Amniotic stem cell (primary cell): ENCODE measurements around the gene TMEM196.

Experiments used
- DNase-seq: peaks from one replicate; lab custom pipeline; 2025; lab: John Stamatoyannopoulos, UW

Gene TMEM196

DNA sequence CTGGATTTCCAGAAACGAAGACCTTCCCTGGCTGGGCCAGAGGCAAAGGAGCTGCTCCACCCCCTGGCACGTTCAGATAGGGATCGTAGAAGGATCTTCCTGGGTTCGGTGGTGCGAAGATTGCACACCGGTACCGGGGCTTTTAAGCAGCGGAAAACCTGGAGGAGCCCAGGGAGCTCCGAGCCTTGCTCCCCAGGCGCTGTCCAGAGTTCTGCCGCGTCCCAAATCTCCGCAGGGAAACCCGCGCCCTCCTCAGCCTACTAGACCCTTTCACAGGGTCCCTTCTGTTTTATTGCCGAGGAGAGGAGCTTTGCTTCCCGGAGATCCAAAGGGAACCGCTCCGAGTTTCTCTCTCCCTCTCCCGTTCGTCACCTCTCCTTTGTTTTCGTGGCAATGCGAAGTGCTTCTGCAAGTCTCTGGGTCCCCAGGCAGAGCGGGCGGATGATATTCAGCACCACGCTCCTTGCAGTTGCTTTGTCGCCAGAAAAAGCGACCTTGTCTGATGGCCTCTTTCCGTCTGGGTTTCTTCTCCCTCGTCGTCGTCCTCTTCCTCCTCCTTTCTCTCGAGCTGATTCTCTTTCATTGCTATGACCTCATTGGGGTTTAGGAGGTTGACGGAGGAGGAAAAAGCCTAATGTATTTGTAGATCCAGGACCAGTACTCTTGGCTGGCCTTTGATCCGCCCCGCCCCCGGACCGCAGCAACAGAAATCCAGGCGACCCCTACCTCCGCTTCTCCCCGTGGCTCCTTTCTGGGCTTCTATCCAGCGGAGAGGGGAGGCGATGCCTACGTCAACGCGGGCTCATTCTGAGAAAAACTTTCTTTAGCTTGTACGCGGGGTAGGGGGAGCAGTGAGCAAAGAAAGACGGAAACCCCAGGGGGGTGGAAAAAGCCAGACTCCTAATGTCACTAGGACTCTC is at the start of gene TMEM196:
Gene TMEM196 (minus strand): TSS at position 777 of the 920 bp plus-strand sequence. CDS start 921 bp downstream, outside the sequence.
- no peak for DNase-seq

DNA sequence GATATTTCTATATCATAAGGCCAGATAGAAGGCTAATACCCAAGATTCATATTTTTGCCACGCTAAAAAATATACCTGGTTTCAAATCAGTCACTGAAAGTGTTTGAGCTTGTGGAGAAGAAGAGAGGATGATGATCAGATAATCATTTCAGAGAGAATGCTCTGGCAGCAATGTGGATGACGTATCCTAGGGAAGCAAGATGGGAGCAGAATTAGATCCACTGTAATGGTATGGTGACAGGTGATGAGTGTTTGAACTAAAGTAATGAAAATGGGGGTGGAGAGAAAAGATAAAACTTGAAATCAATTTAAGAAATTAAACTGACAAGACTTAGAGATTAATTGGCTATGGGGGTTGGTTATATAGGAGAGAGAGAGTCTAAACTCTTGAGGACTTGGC is 42.7 kb upstream of the TMEM196 start:
- DNase-seq: no peak

- DNase-seq: no peak
These were observed 42.1 kb upstream of the TMEM196 start for GRCh38 chr7:19815546-19815945.

DNA sequence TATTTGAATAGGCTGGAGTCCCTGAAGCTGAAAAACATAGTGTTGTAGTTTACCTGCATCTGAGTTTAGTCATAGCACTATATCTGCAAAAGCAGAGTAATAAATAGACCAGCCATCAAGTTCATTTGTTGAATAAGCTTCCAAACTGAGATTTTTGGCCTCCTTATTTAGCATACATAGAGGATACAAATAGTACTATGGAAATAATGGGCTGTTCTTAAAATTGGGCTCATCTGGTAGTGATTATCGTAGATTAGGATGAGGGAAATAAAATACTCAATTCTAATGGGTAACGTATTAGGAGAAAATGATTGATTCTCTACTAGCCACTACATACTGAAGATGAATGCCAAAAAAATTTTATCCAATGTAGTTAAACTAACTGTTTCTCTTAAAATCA is 41.4 kb upstream of the TMEM196 start:
- DNase-seq: no peak

DNA sequence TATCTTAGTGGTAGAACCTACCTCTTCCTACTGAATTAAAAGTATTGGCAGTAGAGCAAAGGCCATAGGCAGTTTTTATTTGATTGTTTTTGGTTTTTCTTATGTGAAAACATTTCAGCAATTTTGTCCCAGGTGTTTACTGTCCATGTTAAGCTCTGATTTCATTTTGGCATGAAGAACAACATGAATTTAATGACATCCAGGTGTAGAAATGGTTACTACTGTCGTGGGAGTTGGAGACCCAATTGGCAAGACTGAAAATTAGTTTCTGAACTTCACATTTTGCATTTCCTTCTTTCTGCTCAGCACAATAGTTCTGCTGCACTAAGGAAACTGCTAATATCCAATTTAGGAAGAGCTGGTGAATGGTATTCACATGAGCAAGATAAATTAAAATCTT is 38.0 kb upstream of the TMEM196 start:
- DNase-seq: no peak

DNA sequence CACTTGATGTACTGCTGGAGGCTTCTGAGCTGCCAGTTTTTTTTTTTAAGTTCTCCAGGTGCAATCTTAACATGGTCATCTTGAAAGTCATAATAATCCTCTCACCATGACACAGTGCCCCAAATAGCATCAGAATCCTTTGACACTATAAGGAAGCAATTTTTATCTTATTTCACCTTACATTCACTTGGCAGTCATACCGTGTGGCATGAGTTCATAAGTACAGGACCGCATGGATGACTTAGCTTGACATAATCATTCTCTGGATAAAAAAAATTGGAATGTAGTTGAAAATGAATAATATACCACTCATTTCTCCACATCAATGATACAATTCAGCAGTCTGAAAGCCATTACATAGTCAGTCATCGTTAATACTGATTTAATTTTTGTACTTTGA is 25.6 kb upstream of the TMEM196 start:
- DNase-seq: no peak

DNA sequence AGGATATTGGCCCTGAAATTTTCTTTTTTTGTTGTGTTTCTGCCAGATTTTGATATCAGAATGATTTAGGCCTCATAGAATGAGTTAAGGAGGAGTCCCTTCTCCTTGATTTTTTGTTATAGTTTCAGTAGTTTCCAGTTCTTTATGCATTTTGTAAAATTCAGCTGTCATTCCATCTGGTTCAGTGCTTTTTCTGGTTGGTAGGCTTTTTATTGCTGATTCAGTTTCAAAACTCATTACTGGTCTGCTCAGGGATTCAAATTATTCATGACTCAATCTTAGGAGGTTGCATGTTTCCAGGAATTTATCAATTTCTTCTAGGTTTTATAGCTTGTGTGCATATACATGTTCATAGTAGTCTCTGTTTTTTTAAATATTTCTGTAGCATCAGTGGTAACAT is 10.1 kb upstream of the TMEM196 start:
- DNase-seq: no peak

DNA sequence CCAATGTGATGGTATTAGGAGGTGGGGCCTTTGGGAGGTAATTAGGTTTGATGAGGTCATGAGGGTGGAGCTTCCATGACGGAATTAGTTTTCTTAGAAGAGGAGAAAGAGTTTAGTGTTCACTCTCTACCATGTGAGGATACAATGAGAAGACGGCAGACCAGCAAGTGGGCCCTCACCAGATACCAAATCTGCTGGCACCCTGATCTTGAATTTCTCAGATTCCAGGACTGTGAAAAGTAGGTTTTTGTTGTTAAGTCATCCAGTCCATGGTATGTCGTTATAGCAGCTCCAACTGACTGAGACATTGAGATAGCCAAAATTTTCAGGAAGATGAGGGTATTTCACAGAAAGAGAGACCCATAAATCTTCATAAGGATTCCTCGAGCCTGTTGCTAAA is 3.6 kb upstream of the TMEM196 start:
- no peak for DNase-seq

DNA sequence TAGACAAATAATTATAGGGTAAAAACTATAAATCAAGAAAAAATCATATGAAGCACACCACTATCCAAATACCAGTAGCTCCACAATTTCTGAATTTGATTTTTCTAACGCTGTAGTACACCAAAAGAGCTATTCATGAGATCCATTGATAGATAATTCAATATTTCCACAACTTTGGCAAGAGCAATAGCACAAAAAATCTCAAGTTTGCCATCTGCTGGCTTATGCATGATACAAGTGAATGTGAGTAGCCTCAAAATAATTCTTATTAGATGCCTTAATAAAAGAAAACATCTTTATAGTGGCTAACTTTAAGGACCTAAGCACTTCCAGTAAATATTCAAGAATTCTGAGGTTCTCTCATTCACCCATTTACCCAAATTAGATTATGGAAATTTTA is 2.2 kb upstream of the TMEM196 start:
- no peak for DNase-seq

- DNase-seq: no peak
These were observed 1.1 kb downstream of the TMEM196 start for GRCh38 chr7:19772306-19772705.

GRCh38 chr7:19762631-19763030 is 10.8 kb downstream of the TMEM196 start:
- DNase-seq: no peak

DNA sequence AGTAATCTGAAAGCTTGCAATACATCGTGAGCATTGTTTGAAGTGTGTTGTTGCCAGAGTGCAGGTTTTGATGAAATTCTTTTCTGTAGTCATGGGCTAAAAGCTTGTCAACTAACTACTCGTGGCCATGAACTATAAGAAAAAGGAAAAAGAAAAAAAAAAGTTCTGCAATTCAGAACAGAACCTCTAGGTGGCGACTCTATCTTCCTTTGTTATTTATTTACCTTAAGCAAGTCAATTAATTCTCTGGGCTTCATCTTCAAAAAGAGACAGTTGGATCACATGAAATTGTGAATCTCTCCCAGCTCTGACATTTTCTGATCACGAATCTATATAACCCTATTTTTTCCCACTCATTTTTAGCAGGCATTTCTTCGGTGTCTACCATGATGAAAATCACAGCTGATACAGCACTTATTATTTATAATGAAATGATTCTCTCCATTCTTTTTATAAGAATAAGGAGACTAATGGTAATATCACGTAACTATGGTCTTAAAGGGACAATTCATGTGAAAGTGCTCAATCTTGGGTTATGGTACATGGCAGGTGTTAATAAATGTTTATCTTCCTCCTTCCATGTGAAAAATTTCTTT is 18.8 kb downstream of the TMEM196 start:
- DNase-seq: no peak

- no peak for DNase-seq
These were observed 21.4 kb downstream of the TMEM196 start for GRCh38 chr7:19752020-19752419.

- DNase-seq: no peak
These were observed 23.8 kb downstream of the TMEM196 start for GRCh38 chr7:19749658-19750057.

- DNase-seq: no peak
These were observed 25.6 kb downstream of the TMEM196 start for GRCh38 chr7:19747740-19748339.

DNA sequence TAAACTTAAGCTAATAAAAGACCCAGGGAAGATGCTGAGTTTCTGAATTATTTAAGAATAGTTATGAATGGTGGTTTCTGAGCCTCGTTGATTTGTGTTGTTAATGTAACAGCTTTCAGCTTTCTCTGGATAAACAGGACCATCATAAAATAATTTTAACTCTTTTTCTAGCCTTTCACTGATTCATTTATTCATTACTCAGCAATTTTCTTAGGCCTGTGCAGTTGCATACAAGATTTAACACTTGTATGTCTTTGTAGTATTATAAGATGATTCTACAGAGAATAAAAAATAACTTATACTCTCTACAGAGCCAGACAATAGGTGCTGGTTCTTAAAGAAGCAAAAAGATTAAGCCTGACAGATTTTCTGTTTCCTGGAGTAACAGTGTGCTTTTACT is 29.3 kb downstream of the TMEM196 start:
- no peak for DNase-seq

GRCh38 chr7:19728716-19729115 is 44.7 kb downstream of the TMEM196 start:
- no peak for DNase-seq

DNA sequence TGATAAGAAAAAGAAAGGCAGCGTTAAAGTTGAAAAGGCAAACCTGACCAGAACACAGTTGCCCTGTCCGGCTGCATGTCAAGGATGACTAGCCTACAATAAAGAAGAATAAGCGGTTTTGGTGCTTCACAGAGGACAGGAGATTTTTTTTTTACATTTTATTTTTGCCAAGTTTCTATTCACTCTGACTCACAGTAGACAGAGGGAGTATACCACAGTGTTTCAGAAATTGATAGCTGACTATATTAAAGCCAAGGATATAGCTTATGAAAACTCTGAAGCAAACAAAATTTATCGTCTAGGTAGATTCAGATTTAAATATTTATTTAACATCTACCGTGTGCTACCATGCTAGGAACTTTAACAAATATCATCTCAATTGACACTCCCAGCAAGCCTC is 47.6 kb downstream of the TMEM196 start:
- no peak for DNase-seq

DNA sequence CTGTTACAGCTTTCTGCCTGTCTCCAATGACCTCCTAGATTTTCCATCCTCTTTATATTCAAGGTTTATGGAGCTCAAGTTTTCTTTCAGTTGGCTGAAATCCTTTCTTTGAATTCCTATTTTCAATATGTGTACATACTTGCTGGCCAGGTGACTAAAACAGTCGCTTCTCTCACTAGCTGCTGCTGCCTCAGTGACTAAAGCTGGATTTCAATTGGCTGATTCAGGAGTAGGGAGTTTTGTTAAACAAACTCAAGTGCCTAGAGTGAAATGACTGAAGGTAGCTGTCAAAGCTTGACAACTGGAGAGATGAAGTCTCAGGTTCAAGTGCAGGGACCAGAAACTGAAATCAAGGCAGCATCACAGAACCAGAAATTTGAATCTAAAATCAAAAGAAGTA is 57.9 kb downstream of the TMEM196 start:
- DNase-seq: no peak

- DNase-seq: no peak
These were observed 59.7 kb downstream of the TMEM196 start for GRCh38 chr7:19713676-19714075.

DNA sequence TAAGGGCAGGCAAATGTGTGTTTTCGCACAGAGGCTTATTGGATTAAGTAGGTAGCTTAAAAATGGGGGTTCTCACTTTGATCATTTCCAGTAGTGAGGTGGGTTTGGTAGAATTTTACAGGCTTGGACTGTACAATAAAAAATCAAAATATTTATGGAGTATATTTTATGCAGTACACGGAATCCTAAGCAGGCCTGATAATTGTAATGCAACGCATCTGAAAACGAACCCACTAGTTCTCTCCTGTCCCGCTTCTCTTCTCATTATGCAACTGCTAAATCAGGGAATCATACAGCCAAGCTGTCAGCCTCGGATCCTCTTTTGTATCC is 64.2 kb downstream of the TMEM196 start:
- no peak for DNase-seq

DNA sequence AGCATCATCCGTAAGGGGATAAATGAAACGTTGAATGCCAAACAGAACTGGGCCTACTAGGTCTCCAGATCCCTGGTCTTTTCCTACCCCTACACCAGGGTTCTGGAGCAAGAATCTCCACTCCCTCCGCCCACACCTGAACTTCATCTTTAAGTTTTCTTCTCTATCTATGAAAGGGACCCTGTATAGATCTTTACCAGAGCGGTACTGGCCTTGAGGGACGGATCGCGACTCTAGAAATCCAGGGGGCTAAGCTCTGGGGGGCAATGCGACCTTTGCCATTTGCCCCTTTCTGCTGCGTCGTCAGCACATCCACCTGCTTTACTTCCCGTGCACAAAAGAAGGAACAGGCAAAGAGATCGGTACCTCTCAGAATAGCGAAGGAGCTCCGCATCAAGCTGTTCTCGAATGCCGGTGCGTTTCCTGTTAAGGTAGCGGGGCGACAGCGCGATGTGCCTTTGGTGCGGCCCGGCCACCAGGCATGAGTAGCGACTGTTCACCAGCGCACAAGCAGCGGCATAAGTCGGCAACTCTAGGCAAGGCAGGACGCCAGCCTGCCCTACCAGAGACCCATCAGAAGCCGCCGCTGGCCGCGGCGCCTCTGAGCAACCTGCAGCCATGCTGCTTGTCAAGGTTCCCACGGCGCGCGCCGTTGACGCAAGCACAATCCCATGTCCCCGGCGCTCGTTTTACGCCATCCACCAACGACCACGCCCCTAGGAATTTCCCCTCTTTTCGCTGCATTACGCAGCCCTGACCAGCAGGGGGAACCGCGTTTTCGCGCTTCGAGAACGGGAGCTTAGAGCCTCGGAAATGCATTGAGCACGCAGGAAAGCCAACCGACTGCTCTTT is 64.8 kb downstream of the TMEM196 start, which contains the start of gene POLR1F:
Gene POLR1F (minus strand): TSS at position 641 of the 852 bp plus-strand sequence. CDS start 21 bp downstream, at position 620.
- DNase-seq: peak; percentile 88
